Medulla oblongata (tissue), 1 donor: ENCODE measurements around the gene STMN3.
"Not testable (repeated sequence)": the region's sequence is repeated elsewhere in the genome, so short reads cannot be mapped to it uniquely, and the experiment has no call there.

ENCODE experiments used
- DNase-seq: peaks from one replicate; pipeline ENCODE4 v3.0.0-alpha.2; 2015; ENCODE audit errors: extremely low spot score

The STMN3 gene

DNA sequence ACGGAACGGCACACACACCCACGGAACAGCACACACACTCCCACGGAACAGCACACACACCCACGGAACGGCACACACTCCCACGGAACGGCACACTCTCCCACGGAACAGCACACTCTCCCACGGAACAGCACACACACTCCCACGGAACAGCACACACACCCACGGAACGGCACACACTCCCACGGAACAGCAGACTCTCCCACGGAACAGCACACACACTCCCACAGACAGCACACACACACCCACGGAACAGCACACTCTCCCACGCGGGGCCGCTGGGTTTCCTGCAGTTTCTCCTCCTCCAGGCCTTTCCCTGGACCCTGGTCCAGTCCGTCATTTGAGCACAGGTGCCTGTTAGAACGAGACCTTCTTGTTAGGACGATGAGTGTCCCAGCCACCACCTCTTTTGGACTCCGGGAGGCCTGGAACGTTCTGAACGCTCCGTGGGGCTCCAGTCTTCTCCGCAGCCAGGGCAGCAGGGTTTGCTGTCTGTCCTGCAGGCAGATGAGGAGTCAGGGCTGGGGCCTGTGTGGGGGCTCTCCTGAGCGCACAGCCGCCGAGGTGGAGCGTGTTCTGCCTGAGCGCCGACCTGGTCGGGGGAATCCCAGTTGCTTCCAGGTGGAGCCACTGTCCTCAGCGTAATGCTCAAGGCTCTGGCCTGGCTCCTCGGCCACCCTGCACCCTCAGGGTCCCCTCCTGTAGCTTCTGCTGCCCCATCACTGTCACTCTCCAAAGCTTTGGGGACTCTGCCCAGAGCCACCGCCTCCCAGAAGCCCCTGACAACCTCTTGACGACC is 25.6 kb upstream of the STMN3 start:
- no peak for DNase-seq

DNA sequence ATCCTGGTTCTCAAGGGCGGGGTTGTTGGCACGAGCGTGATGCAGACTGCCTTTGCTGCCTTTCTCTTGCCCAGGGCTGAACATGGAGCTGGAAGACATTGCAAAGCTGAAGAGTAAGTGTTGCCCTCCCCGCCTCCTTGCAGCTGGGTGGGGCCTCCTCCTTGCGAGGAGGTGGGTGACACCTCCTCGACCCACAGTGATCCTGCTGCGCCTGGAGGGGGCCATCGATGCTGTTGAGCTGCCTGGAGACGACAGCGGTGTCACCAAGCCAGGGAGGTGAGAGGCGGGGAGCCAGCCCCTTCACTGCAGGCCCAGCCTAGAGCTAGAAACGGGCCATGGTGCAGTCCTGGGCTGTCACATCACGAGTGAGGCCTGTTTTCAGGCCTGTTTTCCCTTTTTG is 24.8 kb upstream of the STMN3 start:
- no peak for DNase-seq

DNA sequence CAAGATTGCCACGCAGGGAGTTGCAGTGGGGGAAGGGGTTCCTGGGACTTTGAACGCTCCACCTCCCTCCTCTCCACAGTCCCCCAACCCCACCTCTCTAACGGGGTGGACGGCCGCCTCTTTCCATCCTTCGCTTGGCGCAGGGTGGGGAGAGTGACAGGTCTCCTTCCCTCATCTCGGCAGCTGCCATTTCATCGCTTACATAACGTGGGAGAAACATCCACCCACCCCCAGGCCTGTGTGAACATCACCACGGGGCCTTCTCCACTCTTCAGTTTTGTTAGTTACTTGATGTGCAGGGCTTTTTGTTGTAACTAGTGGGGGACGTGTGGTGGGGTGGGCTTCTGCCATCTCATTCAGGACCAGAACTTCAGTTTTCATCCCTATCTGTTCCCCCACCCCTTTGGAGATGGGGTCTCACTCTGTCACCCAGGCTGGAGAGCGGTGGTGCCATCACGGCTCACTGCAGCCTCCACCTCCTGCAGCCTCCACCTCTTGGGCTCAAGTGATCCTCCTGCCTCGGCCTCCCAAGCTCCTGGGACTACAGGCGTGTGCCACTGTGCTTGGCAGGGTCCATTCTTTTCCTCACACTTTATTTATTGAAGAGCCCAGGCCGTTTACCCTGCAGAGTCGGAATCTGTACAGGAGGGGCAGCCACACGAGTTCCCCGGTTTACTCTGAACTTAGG is 22.6 kb upstream of the STMN3 start:
- DNase-seq, result no peak

DNA sequence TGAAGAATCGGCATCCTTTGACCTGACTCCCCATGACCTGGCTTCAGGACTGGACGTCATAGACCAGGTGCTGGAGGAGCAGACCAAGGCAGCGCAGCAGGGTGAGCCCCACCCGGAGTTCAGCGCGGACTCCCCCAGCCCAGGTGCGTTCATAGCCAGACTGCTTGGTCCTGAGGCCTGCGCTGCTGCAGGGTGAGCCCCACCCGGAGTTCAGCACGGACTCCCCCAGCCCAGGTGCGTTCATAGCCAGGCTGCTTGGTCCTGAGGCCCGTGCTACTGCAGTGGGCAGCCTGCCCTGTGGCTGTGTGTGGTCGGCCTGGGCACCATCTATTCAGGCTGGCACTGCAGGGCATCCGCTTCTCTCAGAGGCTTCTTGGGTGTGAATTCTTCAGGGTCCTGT is 20.7 kb upstream of the STMN3 start:
- no peak for DNase-seq

DNA sequence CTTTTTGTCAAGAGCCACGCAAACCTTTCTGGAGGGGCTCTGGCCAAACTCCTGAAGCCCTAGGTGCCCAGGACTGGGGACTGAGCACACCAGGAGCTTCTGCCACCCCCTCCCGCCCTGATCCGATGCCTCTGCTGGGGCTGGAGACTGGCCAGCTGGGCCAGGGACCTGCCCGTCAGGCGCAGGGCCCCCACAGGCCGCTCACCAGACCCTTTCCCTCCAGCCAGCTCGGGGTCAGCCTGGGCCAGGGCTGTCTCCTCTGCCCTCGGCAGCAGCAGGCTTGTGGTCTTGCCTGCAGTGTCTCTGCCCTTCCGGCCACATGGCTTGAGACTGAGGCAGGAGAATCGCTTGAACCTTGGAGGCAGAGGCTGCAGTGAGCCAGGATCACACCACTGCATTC is 19.4 kb upstream of the STMN3 start:
- DNase-seq, result no peak

DNA sequence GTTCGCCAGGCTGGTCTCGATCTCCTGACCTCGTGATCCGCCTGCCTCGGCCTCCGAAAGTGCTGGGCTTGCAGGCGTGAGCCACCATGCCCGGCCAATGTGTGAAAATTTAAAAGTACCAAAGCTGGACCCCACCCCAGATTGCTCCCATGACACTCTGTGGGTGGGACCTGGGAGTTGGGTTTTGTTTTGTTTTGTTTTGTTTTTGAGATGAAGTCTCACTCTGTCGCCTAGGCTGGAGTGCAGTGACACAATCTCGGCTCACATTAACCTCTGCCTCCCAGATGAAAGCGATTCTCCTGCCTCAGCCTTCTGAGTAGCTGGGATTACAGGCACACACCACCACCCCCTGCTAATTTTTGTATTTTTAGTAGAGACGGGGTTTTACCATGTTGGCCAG is 18.5 kb upstream of the STMN3 start:
- DNase-seq, result not testable (repeated sequence)

DNA sequence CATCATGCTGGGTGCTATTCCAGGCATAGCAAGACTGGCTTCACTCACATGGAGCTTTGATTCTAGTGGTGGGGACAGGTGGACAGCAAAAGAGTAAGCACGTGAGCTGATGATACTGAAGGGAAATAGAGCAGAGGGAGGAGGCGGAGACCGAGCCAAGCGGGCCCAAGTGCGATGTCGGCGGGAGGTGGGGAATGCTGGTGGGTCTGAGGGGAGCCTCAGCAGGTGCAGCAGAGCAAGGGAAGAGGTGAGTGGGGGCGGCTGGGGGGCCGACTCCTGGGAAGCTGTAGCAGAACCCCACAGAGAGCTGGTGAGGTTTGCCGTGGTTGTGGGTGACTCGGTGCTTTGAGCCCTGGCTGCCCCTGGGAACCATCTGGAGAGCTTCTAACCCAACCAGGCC is 15.1 kb upstream of the STMN3 start:
- DNase-seq, result no peak

DNA sequence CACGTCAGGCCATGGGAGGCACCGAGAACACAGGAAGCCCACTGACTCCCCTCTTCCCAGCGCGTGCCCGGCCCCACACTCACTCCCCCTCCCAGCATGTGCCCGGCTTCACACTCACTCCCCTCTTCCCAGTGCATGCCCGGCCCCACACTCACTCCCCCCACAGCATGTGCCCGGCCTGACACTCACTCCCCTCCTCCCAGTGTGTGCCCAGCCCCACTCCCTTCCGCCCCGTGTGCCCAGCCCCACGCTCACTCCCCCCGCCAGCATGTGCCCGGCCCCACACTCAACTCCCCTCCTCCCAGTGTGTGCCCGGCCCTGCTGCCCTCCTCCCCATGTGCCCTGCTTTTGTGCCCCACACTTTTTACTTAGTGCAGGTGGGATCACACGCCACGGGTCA is 14.6 kb upstream of the STMN3 start:
- DNase-seq, result no peak

DNA sequence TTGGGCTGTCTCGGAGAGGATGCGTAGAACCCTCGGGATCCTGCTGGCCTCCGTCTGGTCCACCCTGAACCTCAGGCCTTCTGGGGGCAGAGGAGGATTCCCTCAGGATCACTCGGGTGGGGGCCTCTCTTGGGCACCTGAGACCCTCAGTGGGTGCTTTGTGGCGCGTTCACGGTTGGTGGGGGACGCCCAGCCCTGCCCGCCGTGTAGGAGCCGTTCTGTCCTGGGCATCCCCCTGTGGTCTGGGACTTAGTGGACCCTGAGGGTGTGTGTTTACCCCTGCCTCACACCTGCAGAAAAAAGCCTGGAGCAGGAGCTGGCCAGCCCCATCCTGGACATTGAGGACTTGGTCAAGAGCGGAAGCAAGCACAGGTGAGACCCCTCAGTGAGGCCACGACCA is 12.5 kb upstream of the STMN3 start:
- DNase-seq, result no peak

DNA sequence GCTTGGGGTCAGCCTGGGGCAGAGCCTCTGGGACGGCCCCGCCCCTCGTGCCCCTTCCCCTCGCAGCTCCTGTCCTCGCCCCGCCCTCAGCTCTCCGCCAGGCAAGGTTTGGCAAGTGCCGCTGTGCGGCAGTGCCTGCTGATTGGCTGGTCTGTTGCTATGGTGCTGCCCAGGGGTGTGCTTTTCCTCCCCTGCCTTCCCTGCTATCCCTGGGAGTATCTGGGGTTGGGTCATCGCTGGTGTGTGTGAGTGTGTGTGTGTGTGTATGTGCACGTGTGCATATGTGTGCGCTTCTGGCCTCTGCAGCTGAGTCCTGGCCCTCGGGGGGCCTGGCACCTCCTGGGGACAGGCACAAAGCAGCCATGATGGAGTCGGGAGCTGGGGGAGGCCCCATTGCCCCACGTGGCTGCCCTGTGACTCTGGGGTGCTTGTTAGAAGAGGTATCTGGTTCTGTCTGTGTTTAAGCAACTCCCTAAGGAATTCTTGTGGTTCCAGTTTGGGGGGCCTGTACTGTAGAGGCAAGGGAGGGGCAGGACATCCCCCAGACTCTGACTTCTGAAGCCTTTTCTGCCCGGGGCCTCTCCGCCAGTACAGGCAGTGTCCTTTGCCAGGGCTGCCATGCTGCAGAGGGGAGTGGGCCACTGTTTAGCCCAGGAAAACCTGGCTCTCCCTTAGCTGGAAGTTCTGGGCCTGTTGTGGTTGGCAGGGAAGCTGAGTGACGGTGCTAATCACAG is 11.8 kb upstream of the STMN3 start:
- DNase-seq, result no peak

DNA sequence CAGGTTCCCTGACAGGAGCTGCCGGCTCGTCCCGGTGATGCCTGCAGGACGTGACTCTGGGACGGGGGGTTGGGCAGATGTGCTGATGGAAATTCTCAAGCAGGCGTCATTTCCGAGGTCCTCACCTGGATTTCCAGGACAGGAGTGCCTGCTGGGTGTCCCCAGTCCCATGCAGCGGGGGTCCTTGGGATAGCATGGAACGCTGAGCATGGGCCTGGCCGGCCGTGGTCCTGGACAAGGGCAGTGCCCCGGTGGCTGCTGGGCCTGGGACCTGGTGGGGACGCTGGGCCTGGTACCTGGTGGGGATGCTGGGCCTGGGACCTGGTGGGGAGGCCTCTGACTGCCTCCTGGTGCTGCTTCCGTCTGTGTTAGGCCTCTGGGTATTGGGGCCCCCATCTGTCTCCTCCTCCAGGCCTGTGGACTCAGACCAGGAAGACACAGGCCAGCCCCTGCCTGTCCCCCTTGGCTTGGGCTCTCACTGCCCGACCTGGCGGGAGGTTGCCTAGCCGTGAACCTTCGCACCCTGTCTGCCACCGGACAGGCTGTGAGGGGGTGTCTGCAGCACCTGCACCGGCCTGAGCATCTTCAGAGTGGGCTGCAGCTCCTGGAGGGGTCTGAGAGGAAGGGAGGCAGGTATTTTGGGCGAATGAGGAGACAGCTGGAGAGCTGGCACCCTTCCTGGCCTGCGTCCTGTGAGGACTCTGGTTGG is 11.1 kb upstream of the STMN3 start:
- DNase-seq, result no peak

DNA sequence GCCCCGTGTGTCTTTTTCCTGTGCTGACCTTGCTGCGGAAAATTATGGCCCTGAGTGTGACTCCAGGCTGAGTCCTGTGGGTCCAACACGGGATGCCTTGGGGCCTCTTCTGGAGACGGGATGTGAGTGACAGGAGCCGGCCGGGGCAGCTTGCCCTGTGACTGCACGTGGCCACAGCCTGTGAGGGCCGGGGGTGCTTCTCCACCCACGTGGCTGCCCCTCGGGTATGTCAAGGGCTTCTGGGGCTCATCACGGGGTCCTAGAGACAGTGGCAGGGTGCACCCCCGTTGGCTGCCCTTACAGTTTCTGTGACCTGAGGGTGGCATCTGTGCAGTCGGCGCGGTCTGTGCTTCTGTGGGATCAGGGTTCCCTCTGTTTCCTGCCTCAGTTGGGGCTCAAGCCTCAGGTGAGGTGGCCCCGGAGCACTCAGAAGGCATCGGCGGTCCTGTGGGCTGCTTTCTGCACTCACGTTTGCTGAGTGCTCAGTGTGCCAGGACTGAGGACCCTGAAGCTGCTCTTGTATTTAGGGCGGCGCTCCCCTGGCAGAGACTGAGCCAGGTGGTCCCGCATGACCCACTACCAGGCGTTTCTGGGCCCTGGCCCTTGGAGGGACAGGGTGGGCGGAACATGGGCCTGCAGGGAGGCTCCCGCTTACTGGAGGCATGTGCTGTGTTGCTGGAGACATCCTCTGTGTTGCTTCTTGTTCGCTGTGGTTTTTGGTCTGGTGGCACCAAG is 10.3 kb upstream of the STMN3 start:
- no peak for DNase-seq

DNA sequence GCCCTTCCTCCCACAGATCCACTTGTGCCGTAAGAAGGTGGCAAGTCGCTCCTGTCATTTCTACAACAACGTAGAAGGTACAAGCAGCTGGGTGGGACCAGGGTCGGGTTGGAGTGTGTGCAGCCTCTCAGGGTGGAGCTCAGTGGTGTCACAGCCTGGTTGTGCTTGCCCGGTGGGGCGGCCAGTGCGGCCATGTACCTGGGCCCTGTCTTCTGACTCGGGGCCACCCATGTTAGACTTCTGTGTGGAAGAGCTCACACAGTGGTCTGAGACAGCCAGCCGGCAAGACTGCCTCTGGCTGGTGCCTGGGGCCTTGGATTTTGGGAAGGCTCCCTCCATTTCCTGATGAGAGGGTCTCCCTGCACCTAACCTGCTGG is 9.6 kb upstream of the STMN3 start:
- DNase-seq, result no peak

DNA sequence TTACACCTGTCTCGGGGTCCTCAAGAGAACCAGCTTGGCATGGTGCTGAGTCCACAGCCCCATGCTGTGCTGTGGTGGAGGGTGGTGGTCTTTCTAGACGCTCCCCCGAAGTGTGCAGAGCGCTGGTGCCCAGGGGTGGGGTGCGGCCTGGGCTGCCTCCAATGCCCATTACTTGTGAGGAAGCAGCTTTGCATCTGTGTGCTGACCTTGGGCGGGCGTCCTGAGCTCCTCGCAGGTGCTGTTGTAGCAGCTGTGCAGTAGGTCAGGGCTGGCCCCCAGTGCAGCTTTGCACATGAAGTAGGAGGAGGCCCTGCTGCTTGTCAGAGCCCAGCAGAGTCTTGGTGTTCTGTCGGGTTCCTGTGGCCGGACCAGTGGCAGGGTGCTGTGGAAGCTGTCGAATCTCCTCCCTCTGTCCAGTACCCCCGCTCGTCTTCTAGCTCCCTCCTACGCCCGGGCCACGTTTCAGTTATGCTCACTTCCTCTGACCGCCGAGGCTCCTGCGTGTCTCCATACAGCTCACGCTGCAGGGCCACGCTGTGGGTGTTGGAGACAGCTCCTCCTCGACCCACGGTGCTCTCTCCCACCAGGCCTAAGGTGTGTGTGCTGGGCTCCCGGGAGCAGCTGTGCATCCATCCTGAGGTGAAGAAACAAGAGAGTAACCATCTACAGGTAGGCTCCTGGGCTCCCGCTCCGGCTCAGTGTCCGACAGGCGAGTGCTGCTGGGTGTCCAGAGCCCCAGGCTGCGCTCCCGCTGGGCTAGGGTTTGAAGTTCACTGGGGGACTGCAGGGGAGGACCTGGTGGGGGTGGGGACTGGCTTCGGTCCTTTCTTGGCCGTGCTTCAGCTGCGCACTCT is 9.0 kb upstream of the STMN3 start:
- DNase-seq, result no peak

DNA sequence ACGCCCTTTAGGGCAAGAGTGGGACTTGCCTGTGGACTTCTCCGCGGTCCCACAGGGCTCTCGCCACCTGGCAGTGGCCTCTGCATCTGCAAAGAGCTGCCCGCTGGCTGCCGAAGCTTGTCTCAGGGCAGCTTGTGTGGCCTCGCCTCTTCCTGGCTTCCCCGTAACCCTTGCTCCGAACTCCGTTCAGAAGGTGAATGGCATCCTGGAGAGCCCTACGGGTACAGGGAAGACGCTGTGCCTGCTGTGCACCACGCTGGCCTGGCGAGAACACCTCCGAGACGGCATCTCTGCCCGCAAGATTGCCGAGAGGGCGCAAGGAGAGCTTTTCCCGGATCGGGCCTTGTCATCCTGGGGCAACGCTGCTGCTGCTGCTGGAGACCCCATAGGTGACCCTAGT is 7.9 kb upstream of the STMN3 start:
- no peak for DNase-seq

DNA sequence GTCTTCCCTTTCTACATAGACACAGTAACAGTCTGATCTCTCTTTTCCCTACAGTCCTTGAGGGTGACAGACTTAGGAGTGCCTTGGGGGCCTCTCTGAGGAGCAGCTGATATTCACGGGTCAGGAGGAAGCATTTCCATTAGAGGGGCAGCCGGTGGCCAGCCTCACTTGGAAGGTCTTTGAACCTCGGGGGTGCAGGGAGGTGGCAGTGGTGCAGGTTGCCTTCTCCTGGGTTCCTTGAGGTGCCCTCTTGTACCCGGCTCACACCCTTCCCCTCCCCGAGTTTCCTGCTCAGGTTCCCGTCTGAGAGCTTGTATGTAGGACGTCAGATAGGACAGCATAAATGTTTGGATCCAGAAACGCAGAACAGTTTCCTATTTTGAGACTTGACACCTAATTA is 7.4 kb upstream of the STMN3 start:
- no peak for DNase-seq

DNA sequence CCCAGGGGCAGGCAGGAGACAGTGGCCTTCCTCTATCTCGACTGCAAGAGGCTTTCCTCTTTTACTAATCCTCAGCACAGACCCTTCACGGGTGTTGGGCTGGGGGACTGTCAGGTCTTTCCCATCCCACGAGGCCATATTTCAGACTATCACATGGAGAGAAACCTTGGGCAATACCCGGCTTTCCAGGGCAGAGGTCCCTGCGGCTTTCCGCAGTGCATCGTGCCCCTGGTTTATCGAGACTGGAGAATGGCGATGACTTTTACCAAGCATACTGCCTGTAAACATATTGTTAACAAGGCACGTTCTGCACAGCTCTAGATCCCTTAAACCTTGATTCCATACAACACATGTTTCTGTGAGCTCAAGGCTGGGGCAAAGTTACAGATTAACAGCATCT is 7.0 kb upstream of the STMN3 start:
- not testable (repeated sequence) for DNase-seq

DNA sequence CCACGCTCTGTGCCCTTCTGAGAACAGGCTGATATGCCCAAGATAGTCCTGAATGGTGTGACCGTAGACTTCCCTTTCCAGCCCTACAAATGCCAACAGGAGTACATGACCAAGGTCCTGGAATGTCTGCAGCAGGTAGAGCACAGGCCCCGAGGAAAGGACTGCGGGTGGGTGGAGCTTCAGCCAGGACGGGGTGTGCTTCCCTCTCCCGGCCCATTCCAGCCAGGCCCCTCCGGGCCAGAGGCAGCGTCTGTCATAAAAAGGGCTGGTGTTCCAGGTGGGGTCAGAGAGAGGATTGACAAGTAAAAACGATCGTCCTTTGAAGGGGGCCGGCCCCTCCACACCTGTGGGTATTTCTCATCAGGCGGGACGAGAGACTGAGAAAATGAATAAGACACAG is 6.1 kb upstream of the STMN3 start:
- no peak for DNase-seq

DNA sequence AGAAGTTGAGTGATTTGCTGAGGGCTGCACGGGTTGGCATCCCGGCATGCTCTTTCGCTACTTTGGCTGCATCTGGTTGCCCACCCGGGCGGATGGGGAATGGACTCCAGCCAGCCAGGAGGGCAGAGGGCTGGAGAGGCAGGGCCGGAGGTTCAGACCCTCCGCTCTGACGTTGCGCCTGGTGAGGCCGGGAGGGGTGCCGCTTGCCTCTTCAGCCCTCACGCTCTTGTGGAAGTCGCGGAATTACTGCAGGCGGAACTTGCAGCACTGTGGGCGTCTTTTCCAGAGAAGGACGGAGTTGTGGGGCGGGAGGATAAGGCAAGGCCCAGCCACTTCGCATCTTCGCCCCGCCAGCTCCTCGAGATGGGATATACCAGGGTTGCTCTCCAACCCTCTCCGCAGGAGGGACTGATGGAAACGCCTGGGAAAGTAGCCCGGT is 5.5 kb upstream of the STMN3 start:
- no peak for DNase-seq

DNA sequence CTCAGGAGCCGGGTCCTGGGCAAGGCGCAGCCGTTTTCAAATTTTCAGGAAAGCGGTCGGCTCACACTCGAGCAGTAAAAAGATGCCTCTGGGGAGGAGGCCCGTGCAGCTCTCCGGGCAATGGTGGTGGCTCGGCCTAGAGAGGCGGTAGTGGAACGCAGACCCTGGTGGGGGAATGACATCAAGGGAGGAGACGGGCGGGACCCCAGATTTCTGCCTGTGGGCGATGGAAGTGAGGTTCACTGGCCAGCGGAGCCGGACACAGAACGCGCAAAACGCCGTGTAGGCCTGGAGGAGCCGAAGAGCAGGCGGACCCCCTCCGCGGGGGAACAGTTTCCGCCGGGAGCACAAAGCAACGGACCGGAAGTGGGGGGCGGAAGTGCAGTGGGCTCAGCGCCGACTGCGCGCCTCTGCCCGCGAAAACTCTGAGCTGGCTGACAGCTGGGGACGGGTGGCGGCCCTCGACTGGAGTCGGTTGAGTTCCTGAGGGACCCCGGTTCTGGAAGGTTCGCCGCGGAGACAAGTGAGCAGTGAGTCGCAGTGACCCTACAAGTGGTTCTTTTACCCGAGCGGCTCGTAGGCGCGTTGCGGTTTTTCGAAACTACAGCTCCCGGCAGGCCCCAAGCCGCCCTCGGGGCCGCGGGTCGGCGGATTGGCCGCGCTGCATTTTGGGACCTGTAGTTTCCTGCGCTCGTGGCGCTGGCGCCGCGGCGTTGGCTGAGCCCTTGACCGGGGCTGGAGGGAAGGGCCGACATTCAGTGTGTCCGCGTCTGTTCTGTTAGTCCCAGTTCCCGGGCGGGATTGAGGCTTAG is 4.9 kb upstream of the STMN3 start, which contains the start of gene RTEL1:
Gene RTEL1, plus strand, starts transcription at position 376 of the 812 bp plus-strand sequence. CDS start 1,091 bp downstream, outside the sequence.
- DNase-seq, result peak; percentile 95
